Skeletal muscle tissue (tissue), 4 donors: ENCODE results near the gene TSGA10. TPM values are rescaled to one million over a fixed set of nuclear protein-coding genes. Genes with fewer than 3 reads are reported as not detected.
"Not testable (repeated sequence)": the region's sequence is repeated elsewhere in the genome, so short reads cannot be mapped to it uniquely, and the experiment has no call there.

Experiments used
- H3K27ac ChIP-seq: one replicate; pipeline ENCODE4 v1.7.0; 2013; ENCODE audit warnings: mild to moderate bottlenecking, low read depth, low read length, inconsistent platforms
- H3K27me3 ChIP-seq, 3 donors: one replicate each; pipeline ENCODE4 v1.7.0; 2013; ENCODE audit warnings: low read length in 3 of 3; ENCODE audit not compliant: control insufficient read depth in 3 of 3, insufficient read depth in 3 of 3
- H3K36me3 ChIP-seq, 3 donors: one replicate each; pipeline ENCODE4 v1.7.0; 2013; ENCODE audit warnings: low read length in 3 of 3; ENCODE audit not compliant: control insufficient read depth in 3 of 3, insufficient read depth in 3 of 3
- H3K4me1 ChIP-seq, 3 donors: one replicate each; pipeline ENCODE4 v1.7.0; 2013; ENCODE audit warnings: low read length in 3 of 3, mild to moderate bottlenecking in 3 of 3; ENCODE audit not compliant: control insufficient read depth in 3 of 3, insufficient read depth in 3 of 3
- H3K4me3 ChIP-seq, 3 donors: one replicate each; pipeline ENCODE4 v1.7.0; 2013; ENCODE audit warnings: low read length in 3 of 3
- H3K9ac ChIP-seq, 3 donors: one replicate each; pipeline ENCODE4 v1.7.0; 2013; ENCODE audit warnings: low read length in 3 of 3, mild to moderate bottlenecking in 3 of 3, moderate library complexity in 2 of 3, low read depth in 1 of 3
- H3K9me3 ChIP-seq, 3 donors: one replicate each; pipeline ENCODE4 v1.7.0; 2013; ENCODE audit warnings: low read length in 3 of 3; ENCODE audit not compliant: control insufficient read depth in 3 of 3
- total RNA-seq: library from RNA; depleted of rRNA; stranded (reverse); fragments of >200 nt; gene quantifications from one replicate; pipeline ENCODE4 v1.2.3, GENCODE V29; 2014
- donor health status: Osteomylitis.

The TSGA10 gene
- total RNA-seq, 1 donor from 2014 or later: 2.1 TPM

DNA sequence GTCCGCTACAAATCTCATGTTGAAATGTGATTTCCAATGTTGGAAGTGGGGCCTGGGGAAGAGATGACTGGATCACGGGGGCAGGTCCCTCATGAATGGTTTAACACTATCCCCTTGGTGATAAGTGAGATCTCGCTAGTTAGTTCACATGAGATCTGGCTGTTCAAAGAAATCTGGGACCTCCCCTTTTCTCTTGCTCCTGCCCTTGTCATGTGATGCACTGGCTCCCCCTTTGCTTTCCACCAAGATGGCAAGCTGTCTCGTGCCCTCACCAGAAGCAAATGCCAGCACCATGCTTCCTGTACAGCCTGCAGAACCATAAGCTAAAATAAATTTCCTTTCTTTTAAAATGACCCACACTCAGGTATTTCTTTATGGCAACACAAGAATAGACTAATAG, 70.5 kb downstream of the TSGA10 start:
- Histone ChIP-seq H3K36me3 (no peaks in the 10 kb centered on the region), H3K27ac (no peak overlapping the region), H3K9ac (no peak overlapping the region), H3K4me1 (no peaks in the 10 kb centered on the region), H3K27me3 (peaks cover 0 to 4% (median 3%) of the 10 kb centered on the region in 3 donors), H3K9me3 (no peaks in the 10 kb centered on the region), H3K4me3 (no peak overlapping the region)

DNA sequence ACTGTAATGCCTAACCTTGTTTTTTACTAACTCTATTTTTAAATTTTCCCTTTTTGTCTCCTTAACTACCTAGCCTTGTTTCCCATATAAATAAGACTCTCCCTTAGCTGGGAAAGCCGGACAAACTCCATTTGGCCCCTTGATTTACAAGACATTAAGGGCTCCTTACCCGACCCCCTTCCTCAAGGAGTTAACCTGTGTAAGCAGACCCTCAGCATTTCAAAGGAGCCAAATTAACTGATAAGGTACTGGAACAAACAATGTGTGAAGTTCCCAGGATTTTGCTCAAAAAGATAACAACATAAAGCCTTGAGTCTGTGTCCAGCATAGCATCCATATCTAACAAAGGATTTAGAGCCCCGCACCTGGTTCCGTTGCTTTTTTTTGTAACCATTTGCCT, 72.9 kb downstream of the TSGA10 start:
- Histone ChIP-seq H3K27me3 (peaks cover 0 to 4% (median 3%) of the 10 kb centered on the region in 3 donors), H3K4me1 (no peaks in the 10 kb centered on the region), H3K9me3 (no peaks in the 10 kb centered on the region), H3K36me3 (no peaks in the 10 kb centered on the region), H3K27ac (no peak overlapping the region), H3K9ac (no peak overlapping the region), H3K4me3 (no peak overlapping the region)

DNA sequence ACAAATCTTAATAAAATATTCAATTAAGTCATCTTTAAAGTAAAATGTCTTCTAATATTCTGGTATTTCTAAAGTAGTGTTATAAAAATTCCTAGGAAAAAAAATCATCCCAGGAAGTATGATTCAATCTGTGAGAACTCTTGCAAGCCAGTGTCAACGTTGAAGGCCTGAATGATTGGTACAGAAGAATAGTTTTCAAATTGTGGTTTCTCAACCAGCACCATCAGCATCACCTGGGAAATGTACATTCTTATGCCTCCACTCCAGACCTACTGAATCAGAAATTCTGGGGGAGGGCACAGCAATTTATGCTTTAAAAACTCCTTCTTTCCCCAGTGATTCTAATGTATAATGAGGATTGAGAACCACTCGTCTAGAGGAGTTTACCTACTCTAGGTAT, 75.5 kb downstream of the TSGA10 start:
- Histone ChIP-seq H3K4me1 (no peaks in the 10 kb centered on the region), H3K27me3 (peaks cover 0 to 4% (median 3%) of the 10 kb centered on the region in 3 donors), H3K4me3 (no peak overlapping the region), H3K36me3 (no peaks in the 10 kb centered on the region), H3K27ac (no peak overlapping the region), H3K9ac (no peak overlapping the region), H3K9me3 (no peaks in the 10 kb centered on the region)

DNA sequence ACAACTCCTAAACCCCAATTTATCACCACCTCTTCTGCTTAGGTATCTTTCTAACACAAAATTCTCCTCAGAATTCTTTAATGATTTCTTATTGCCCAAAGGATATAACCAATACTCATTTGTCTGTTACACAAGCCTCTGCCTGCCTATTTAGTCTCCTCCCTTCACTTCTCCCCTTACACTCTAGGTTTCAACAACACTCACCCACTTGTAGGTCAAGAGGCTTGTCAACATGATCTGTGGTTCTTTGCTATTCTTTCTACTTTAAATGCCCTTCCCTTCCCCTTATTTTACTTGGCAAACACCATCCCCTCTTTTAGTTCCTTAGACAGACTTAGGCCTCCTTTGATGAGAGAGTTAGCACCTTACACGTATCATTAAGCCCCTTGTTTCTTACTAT, 82.2 kb downstream of the TSGA10 start:
- Histone ChIP-seq H3K4me1 (no peaks in the 10 kb centered on the region), H3K27me3 (no peaks in the 10 kb centered on the region), H3K27ac (no peak overlapping the region), H3K9me3 (no peaks in the 10 kb centered on the region), H3K36me3 (no peaks in the 10 kb centered on the region), H3K4me3 (no peak overlapping the region), H3K9ac (no peak overlapping the region)

DNA sequence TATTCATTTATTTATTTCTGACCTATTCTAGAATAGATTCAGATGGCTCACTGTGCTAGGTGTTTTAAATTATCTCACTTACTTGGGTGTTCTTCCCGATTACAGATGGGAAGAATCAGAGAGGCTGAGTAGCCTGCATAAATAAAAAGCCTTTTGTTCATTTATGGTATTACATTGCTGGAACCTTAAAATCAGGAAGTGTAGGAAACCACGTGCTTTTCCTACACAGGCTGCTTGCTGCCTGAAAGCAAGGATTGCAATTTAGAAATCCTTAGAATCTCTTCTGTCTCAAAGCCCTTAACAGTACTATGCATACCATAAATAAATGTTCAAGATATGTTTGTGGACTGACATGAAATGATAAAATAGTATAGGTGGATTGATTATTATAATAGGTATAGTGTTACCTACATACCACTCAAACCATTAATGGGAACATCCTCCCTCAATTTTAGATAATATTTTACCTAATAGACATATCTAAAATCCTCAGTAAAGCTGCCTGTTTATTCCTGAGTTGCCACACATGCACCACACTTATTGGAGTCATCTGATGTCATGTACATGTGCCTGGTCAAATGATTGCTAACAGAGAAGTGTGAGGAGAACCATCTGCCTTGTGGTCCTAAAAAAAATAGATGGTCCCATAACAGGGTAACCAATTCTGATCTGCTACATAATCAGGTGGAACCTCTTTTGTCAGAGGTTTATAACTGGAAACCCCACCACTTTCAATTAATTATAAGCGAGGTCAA, 86.7 kb downstream of the TSGA10 start:
- Histone ChIP-seq H3K9ac (no peak overlapping the region), H3K36me3 (no peaks in the 10 kb centered on the region), H3K4me1 (no peaks in the 10 kb centered on the region), H3K4me3 (no peak overlapping the region), H3K9me3 (no peaks in the 10 kb centered on the region), H3K27me3 (no peaks in the 10 kb centered on the region), H3K27ac (no peak overlapping the region)

DNA sequence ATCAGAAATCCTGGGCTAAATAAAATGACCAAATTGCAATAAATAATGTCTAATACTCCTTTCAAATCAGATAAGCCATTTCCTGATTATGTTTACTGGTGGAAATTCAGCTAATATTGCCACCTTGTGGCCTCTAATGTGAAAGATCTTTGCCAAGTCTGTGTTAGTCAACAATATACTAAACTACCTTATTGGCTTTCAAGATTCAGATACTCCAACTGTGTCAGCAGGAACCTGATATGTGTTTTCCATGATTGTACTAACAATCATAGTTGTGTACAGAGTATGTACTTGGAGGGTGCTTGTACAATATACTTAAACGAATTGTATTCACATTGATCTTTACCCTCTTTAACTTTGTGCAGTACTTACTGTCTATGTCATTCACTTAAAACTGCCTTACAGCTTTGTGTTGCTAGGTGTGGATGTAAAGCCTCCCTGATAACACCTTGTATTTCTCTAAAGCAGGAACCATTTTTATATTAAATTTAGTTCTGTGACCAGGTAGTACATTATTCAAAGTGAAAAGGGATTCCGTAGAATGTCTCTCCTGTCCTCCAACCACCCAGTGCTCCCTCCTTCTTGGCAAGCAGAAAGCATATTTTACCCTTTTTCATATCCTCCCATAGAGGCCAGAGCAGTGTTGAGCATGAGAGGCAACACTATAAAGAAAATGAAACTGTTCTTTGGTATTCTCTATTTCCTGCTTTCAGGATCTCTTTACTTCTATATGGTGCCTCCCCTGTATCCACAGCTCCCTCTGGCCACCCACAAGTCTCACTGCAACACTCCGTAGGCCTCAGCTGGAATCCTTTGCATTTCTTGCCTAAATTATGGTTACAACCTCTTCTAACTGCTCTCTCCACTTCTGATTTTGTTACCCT, 88.4 kb downstream of the TSGA10 start:
- H3K9ac ChIP-seq: no peak overlapping the region
- H3K27ac ChIP-seq: no peak overlapping the region
- H3K36me3 ChIP-seq: no peaks in the 10 kb centered on the region
- H3K9me3 ChIP-seq: no peaks in the 10 kb centered on the region
- H3K4me3 ChIP-seq: no peak overlapping the region
- H3K27me3 ChIP-seq: no peaks in the 10 kb centered on the region
- H3K4me1 ChIP-seq: no peaks in the 10 kb centered on the region

DNA sequence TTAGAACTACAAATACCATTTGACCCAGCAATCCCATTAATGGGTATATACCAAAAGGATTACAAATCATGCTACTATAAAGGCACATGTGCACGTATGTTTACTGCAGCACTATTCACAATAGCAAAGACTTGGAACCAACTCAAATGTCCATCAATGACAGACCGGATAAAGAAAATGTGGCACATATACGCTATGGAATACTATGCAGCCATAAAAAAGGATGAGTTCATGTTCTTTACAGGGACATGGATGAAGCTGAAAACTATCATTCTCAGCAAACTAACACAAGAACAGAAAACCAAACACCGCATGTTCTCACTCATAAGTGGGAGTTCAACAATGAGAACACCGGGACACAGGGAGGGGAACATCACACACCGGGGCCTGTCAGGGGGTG, 105.6 kb downstream of the TSGA10 start:
- H3K27ac ChIP-seq, H3K9me3 ChIP-seq, H3K4me1 ChIP-seq, H3K4me3 ChIP-seq, H3K27me3 ChIP-seq, H3K36me3 ChIP-seq, H3K9ac ChIP-seq: not testable (repeated sequence)

DNA sequence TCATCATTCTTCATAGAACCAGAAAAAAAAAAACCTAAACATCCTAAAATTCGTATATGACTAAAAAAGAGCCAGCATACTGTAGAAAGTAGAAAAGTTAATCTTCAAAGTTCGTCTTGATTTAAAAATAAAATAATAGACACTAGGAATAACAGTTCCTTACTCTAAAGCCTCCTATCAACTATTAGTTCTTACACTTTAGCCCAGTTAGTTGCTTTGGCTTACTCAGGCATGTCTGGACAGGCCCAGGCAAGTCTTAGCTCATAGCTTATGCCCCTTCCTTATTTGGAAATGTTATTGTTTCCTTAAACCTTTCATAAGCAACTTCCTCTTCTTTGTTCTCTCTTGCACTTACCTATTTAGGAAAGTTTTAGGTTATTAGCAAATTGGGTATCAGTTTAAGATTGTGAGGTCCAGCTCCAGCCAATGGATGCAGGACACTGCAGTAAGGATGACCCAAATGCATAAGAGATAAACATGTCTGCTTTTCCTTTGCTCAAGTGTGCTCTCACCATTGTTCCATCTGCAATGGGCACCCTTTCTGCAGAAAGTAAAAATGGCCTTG, 113.9 kb downstream of the TSGA10 start:
- not testable (repeated sequence) for H3K4me1 ChIP-seq, H3K36me3 ChIP-seq, H3K27me3 ChIP-seq, H3K9ac ChIP-seq, H3K27ac ChIP-seq, H3K9me3 ChIP-seq, H3K4me3 ChIP-seq

DNA sequence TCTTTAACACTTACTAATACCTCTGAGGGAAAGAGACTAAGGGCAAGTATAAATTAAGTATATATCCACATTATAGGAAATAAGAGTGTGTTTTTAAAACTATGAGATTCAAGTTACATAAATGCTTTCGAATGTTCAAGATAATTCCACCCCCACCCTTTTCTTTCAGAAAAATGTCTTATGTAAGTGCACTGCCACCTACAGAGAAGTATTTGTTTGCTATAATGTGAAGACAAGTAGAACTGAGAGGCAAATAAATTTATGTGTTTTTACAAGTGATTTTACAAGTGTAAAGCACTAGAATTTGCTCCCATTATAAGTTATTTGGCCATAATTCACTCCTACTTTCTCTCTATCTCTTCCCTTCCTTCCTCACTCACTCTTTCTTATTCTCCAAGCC, 118.8 kb downstream of the TSGA10 start:
- Histone ChIP-seq H3K27ac (no peak overlapping the region), H3K27me3 (no peaks in the 10 kb centered on the region), H3K4me1 (no peaks in the 10 kb centered on the region), H3K9ac (no peak overlapping the region), H3K9me3 (no peaks in the 10 kb centered on the region), H3K36me3 (no peaks in the 10 kb centered on the region), H3K4me3 (no peak overlapping the region)

DNA sequence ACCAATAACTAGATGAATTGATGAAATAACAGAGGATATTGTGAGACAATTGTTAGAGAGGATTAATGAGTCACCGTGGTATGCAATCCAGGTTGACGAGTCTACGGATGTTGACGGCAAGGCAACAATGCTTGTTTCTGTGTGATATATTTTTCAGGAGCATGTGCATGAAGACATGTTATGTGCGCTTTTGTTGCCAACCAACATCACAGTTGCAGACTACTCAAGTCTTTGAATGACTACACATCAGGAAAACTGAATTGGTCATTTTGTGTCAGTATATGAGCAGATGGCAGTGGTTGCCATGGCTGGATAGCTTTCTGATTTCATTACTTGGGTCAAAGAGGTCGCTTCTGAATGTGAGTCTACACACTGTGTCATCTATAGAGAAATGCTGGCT, 122.0 kb downstream of the TSGA10 start:
- no peaks in the 10 kb centered on the region for H3K4me1 ChIP-seq
- H3K9ac ChIP-seq: no peak overlapping the region
- no peak overlapping the region for H3K4me3 ChIP-seq
- no peak overlapping the region for H3K27ac ChIP-seq
- H3K9me3 ChIP-seq: no peaks in the 10 kb centered on the region
- H3K36me3 ChIP-seq: no peaks in the 10 kb centered on the region
- H3K27me3 ChIP-seq: no peaks in the 10 kb centered on the region
